SK-N-MC (cell line): ENCODE measurements around the gene ACTN1.

Source experiments
- DNase-seq: peaks from one replicate; pipeline ENCODE4 v3.0.0-alpha.2; 2011; ENCODE audit warnings: low read depth, low spot score
- H3K27ac ChIP-seq: fragments of 200-600 bp; sonication (generic); 2 replicates; pipeline ENCODE4 v1.5.1; 2016; ENCODE audit warnings: mixed run types
- H3K36me3 ChIP-seq: fragments of 200-600 bp; sonication (generic); 2 replicates; pipeline ENCODE4 v1.6.1; 2017; ENCODE audit warnings: antibody characterized with exemption, low read length, mixed read lengths; ENCODE audit not compliant: insufficient read depth
- H3K4me3 ChIP-seq: fragments of 200-600 bp; sonication (generic); 2 replicates; pipeline ENCODE4 v1.5.1; 2016
- H3K9ac ChIP-seq: fragments of 200-600 bp; sonication (generic); 2 replicates; pipeline ENCODE4 v1.8.0; 2017; ENCODE audit warnings: mixed run types, mixed read lengths; ENCODE audit not compliant: insufficient read length
- H3K9me3 ChIP-seq: fragments of 200-600 bp; sonication (generic); 2 replicates; pipeline ENCODE4 v1.6.1; 2017; ENCODE audit warnings: low read depth, mild to moderate bottlenecking, antibody characterized with exemption, low read length, moderate library complexity, mixed read lengths
- EZH2 ChIP-seq: fragments of 200-600 bp; sonication (generic); IDR thresholded peaks from one replicate; pipeline ENCODE4 v1.6.1; 2017; ENCODE audit warnings: antibody characterized with exemption
- FOXP2 ChIP-seq: optimal IDR thresholded peaks from 2 replicates; pipeline ENCODE3; 2011; ENCODE audit warnings: mild to moderate bottlenecking, moderate library complexity; ENCODE audit not compliant: insufficient read depth; ENCODE audit errors: extremely low read length, control extremely low read depth
- POLR2AphosphoS5 ChIP-seq: IDR thresholded peaks from 2 replicates; pipeline ENCODE4 v1.6.1; 2012; ENCODE audit warnings: mild to moderate bottlenecking, low read depth, low read length, borderline replicate concordance

The ACTN1 gene

DNA sequence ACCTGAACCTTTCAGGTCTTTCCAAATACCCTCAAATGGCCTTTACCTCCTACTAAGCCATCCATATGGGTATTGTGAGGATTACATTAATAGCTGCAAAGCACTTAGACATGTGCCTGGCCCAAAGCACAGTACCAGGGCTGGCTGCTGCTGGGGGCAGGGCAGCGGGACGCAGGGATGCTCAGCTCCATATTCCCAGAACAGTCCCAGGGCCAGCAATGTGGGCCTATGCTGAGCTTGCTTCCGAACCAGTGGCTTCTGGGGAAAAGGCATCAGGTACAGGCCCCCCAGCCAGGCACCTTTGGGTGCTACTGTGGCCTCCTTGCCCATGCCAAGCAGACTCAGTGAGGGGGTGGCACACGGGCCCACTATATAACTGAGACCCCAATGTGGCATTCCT is 10.4 kb downstream of the ACTN1 start:
- TF ChIP-seq POLR2AphosphoS5, result no peak
- TF ChIP-seq FOXP2, result no peak
- TF ChIP-seq EZH2, result no peak
- no peak overlapping the region for H3K9ac ChIP-seq
- H3K4me3 ChIP-seq, result no peak overlapping the region
- H3K27ac ChIP-seq, result no peak overlapping the region
- H3K9me3 ChIP-seq, result no peaks in the 10 kb centered on the region
- no peaks in the 10 kb centered on the region; the same call in 1 of the 2 replicates for H3K36me3 ChIP-seq
- no peak for DNase-seq

DNA sequence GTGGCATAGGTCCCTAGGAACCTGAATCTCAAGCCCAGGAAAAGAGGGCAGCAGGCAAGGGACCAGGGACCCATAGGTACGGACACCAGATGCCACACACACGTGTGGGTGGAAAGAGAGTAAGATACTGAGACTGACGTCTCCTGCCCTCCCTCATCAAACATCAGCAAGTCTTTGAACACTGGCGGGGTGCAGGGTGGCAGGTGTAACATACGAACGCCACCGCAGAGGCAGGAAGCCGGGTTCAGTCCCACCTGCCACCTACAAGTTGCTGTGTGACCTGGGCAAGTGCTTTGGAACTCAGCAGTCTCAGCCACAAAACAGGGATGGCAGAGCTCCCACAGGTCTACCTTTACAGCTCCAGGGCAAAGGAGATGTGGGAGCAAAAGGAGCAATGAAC is 11.1 kb downstream of the ACTN1 start:
- no peak for TF ChIP-seq FOXP2
- TF ChIP-seq EZH2, result no peak
- TF ChIP-seq POLR2AphosphoS5, result no peak
- H3K27ac ChIP-seq, result no peak overlapping the region
- DNase-seq, result no peak
- H3K9ac ChIP-seq, result no peak overlapping the region
- H3K36me3 ChIP-seq, result no peaks in the 10 kb centered on the region; the same call in 1 of the 2 replicates
- no peaks in the 10 kb centered on the region for H3K9me3 ChIP-seq
- no peak overlapping the region for H3K4me3 ChIP-seq

DNA sequence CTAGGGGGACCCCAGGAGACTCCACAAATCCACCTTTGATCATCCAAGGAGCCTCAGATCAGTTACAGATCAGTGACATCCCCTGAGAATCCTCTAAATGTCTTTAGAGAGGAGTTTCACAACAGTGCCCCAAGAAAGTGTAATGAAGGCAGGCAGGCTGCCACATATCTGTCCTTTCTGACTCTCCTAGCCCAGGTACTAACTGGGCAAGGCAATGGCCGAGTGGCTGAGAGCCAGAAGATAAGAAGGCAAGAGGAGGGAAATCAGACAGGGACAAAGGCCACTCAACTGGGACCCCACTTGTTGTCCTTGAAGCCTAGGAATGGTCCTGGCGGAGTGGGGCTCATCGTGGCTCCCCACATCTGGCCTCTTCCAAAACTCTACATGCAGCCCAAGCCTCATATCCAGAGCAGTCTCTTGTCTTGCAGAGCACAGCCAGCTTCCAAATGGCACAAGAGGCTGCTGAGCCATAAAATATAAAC is 11.6 kb downstream of the ACTN1 start:
- Histone ChIP-seq H3K9me3 (no peaks in the 10 kb centered on the region), H3K36me3 (no peaks in the 10 kb centered on the region; the same call in 1 of the 2 replicates), H3K27ac (no peak overlapping the region), H3K4me3 (no peak overlapping the region), H3K9ac (no peak overlapping the region)
- TF ChIP-seq FOXP2, result no peak
- no peak for TF ChIP-seq EZH2
- DNase-seq, result no peak

DNA sequence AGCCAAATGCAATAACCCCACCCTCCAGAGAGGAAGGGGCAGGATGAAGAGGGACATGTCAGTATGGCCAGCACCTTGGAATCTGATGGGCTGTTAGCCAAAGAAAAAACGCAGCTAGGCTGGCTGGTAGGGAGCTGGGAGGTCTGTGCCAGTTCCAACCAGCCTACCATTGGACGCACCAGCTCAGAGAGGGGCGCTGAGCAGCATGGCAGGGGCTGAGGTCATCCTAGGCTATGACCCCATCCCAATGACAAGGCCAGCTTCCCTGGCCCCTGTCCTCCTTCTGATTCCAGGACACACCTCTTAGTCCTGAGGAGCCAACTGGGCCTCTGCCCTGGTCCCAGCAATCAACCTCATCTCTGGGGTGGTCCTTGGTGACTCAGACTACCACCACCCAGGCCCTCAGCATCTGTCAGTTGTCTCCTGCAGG is 12.2 kb downstream of the ACTN1 start:
- no peak for TF ChIP-seq POLR2AphosphoS5
- TF ChIP-seq EZH2, result no peak
- TF ChIP-seq FOXP2, result no peak
- no peak overlapping the region for H3K27ac ChIP-seq
- no peak for DNase-seq
- no peaks in the 10 kb centered on the region for H3K36me3 ChIP-seq
- no peak overlapping the region for H3K4me3 ChIP-seq
- H3K9ac ChIP-seq, result no peak overlapping the region
- H3K9me3 ChIP-seq, result no peaks in the 10 kb centered on the region

GRCh38 chr14:68965261-68965761 is 13.8 kb downstream of the ACTN1 start:
- TF ChIP-seq FOXP2, result no peak
- no peak for TF ChIP-seq POLR2AphosphoS5
- TF ChIP-seq EZH2, result no peak
- H3K27ac ChIP-seq, result no peak overlapping the region
- H3K36me3 ChIP-seq, result no peaks in the 10 kb centered on the region
- no peaks in the 10 kb centered on the region for H3K9me3 ChIP-seq
- no peak overlapping the region for H3K4me3 ChIP-seq
- DNase-seq, result no peak
- no peak overlapping the region for H3K9ac ChIP-seq

GRCh38 chr14:68964300-68965093 is 14.6 kb downstream of the ACTN1 start:
- no peaks in the 10 kb centered on the region for H3K9me3 ChIP-seq
- no peaks in the 10 kb centered on the region for H3K36me3 ChIP-seq
- H3K27ac ChIP-seq, result no peak overlapping the region
- TF ChIP-seq POLR2AphosphoS5 (no peak), EZH2 (no peak), FOXP2 (no peak)
- H3K4me3 ChIP-seq, result no peak overlapping the region
- DNase-seq, result no peak
- no peak overlapping the region for H3K9ac ChIP-seq

DNA sequence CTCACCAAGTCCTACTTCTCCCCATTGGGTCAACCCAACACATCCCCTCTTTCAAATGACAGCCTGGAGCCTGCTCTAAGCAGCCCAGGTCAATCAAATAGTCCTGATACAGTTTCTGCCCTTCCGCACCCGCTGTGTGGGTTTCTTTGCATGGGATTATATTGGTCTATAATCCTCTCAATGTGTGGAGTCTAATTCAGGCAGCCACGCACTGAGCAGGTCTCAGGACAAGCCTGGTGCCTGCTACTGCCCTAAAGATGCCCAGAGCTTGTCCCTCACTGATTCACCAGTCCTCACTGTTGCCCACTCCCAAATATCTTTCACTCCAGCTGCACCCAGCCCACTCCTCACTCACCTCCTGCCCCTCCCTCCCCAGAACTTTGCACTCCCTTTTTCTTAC is 16.4 kb downstream of the ACTN1 start:
- H3K9ac ChIP-seq, result no peak overlapping the region
- H3K27ac ChIP-seq, result no peak overlapping the region
- DNase-seq, result no peak
- H3K36me3 ChIP-seq, result no peaks in the 10 kb centered on the region
- H3K9me3 ChIP-seq, result no peaks in the 10 kb centered on the region
- no peak overlapping the region for H3K4me3 ChIP-seq
- no peak for TF ChIP-seq EZH2
- no peak for TF ChIP-seq FOXP2
- TF ChIP-seq POLR2AphosphoS5, result no peak

DNA sequence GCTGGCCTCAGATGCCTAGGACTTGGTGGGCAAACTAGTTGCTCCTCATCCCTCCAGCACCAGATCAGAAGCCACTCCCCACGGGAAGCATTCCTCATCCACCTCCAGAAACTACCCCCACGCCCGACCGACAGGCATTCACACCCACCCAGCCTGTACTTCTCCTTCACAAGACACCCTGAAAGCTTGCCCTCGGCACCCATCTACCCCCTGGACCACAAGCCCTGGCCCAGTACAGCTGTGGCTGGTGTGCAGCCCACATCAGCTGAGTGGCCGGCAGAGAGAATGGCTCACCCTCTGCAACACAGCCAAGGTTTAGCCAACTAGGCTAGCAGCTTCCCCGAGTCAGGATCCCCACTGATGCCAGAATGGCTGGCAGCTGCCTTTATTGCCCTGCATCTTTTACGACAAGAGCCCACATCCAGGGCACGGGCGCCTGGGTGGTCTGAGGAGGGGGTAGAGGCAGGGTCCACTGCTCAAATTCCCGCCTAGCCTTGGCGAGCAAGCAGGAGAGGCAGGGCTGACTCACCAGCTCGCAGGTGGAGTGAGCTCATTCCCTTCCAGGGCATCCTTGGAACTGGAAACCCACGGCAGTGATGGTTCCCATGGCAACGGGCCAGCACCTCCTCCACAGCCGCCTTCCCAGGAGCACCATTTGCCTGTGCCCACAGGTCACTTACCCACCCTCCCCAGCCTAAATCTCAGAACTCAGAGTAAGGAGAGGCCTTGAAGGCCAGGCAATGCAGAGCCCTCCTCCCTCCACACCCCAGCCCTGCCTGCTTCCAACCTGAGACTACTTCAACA is 17.1 kb downstream of the ACTN1 start:
- H3K9me3 ChIP-seq, result no peaks in the 10 kb centered on the region

More for the DNA sequence above, 17.1 kb downstream of the ACTN1 start:
- Histone ChIP-seq H3K9ac (no peak overlapping the region), H3K27ac (no peak overlapping the region), H3K4me3 (no peak overlapping the region), H3K36me3 (no peaks in the 10 kb centered on the region)
- no peak for DNase-seq
- TF ChIP-seq FOXP2 (no peak), POLR2AphosphoS5 (no peak), EZH2 (no peak)
